PFSK-1 (cell line): Measurements from ENCODE around the gene ERGIC1.

Source experiments
- FOXP2 ChIP-seq: optimal IDR thresholded peaks from 2 replicates; pipeline ENCODE3; 2011; ENCODE audit warnings: borderline replicate concordance, control low read depth, inconsistent platforms; ENCODE audit not compliant: insufficient read depth; ENCODE audit errors: extremely low read length, extremely low read depth
- POLR2AphosphoS5 ChIP-seq: IDR thresholded peaks from 2 replicates; pipeline ENCODE4 v1.6.1; 2012; ENCODE audit warnings: low read depth, mild to moderate bottlenecking, control low read depth, low read length, moderate library complexity
- SIN3A ChIP-seq: IDR thresholded peaks from 2 replicates; pipeline ENCODE4 v1.6.1; 2012; ENCODE audit warnings: mild to moderate bottlenecking, low read length, moderate library complexity, borderline replicate concordance; ENCODE audit not compliant: insufficient read depth
- TAF1 ChIP-seq: IDR thresholded peaks from 2 replicates; pipeline ENCODE4 v1.6.1; 2012; ENCODE audit warnings: low read length, control low read depth, borderline replicate concordance; ENCODE audit not compliant: insufficient read depth
- TF ChIP-seq, protein P1 (sequence below), 2 experiments: IDR thresholded peaks; 2 replicates each; pipeline versions ENCODE4 v1.6.1 to v1.8.0; 2011 to 2012; ENCODE audit warnings: low read depth in 2 of 2, low read length in 2 of 2, control low read depth in 1 of 2, inconsistent platforms in 1 of 2, mild to moderate bottlenecking in 1 of 2, moderate library complexity in 1 of 2; ENCODE audit not compliant: insufficient read depth in 1 of 2

DNA sequence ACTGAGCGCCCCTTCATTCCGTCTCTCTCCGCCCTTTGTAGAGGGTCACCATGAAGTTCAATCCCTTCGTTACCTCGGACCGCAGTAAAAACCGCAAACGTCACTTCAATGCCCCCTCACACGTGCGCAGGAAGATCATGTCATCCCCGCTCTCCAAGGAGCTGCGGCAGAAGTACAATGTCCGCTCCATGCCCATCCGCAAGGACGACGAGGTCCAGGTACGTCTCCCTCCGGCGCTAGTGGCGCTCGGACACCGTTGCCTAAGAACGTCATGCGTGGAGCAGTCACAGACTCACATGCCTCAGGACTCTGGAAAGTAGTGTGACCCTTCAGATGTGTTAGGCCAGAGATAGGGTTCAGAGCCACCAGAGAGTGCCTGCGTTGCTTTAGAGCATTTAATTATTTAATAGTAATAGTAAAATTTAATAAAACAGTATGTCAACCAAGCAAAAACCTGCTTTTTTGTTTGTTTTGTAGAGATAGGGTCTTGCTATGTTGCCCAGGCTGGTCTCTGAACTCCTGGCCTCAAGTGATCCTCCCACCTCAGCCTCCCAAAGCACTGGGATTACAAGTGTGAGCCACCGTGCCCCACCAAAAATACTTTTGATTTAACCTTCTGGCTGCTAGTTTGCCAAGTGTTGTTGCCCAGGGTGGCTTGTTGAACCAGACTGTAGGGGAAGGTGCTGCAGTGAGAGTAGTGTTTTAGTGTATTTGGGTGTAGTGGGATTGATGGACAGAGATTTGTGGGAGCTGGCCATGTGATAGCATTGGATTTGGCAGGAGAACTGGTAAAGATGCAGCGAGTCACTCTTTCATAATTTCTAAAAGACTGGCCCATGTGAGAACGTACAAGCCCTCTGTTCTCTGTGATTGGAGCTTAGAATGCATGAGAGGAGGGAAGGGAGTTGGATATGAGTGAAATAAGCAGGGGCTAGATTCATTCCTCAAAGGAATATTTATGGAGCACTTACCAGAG is 126.1 kb downstream of the ERGIC1 start:
- TF ChIP-seq TAF1 (no peak), POLR2AphosphoS5 (no peak), SIN3A (no peak), FOXP2 (no peak)
- TF ChIP-seq, protein P1, sequence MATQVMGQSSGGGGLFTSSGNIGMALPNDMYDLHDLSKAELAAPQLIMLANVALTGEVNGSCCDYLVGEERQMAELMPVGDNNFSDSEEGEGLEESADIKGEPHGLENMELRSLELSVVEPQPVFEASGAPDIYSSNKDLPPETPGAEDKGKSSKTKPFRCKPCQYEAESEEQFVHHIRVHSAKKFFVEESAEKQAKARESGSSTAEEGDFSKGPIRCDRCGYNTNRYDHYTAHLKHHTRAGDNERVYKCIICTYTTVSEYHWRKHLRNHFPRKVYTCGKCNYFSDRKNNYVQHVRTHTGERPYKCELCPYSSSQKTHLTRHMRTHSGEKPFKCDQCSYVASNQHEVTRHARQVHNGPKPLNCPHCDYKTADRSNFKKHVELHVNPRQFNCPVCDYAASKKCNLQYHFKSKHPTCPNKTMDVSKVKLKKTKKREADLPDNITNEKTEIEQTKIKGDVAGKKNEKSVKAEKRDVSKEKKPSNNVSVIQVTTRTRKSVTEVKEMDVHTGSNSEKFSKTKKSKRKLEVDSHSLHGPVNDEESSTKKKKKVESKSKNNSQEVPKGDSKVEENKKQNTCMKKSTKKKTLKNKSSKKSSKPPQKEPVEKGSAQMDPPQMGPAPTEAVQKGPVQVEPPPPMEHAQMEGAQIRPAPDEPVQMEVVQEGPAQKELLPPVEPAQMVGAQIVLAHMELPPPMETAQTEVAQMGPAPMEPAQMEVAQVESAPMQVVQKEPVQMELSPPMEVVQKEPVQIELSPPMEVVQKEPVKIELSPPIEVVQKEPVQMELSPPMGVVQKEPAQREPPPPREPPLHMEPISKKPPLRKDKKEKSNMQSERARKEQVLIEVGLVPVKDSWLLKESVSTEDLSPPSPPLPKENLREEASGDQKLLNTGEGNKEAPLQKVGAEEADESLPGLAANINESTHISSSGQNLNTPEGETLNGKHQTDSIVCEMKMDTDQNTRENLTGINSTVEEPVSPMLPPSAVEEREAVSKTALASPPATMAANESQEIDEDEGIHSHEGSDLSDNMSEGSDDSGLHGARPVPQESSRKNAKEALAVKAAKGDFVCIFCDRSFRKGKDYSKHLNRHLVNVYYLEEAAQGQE (IDR thresholded peaks at IDR 0.05; ENCODE audit: insufficient read depth in 1 of 2, low read depth in 2 of 2, low read length in 2 of 2) = no peak
